HG03469 (cell line): ENCODE results near the gene COX20.
"Not testable (repeated sequence)": the region's sequence is repeated elsewhere in the genome, so short reads cannot be mapped to it uniquely, and the experiment has no call there.

Experiments
- ATAC-seq: cut with Tn5 transposase; IDR thresholded peaks from one replicate; pipeline ENCODE4 v1.9.1; 2021; ENCODE audit warnings: mild to moderate bottlenecking, moderate library complexity, moderate number of reproducible peaks; ENCODE audit not compliant: unreplicated experiment

The COX20 gene

GRCh38 chr1:244821134-244821533 lies 14.3 kb upstream of the COX20 start:
- no peak for ATAC-seq

GRCh38 chr1:244822878-244823277 lies 12.6 kb upstream of the COX20 start:
- ATAC-seq, result no peak

GRCh38 chr1:244826712-244827111 lies 8.7 kb upstream of the COX20 start:
- ATAC-seq, result no peak

- ATAC-seq, result no peak
Measured at GRCh38 chr1:244830639-244831038, 4.8 kb upstream of the COX20 start.

- not testable (repeated sequence) for ATAC-seq
Measured at GRCh38 chr1:244833260-244833659, 2.2 kb upstream of the COX20 start.

- ATAC-seq, result no peak
Measured at GRCh38 chr1:244833734-244834542, 1.5 kb upstream of the COX20 start.

- peak; percentile 52 for ATAC-seq
Measured at GRCh38 chr1:244834543-244835275, 749 bp upstream of the COX20 start.

GRCh38 chr1:244836135-244836521 lies 670 bp downstream of the COX20 start:
- no peak for ATAC-seq

- no peak for ATAC-seq
Measured at GRCh38 chr1:244836584-244836983, 1.1 kb downstream of the COX20 start.

GRCh38 chr1:244837597-244838258 lies 2.3 kb downstream of the COX20 start:
- ATAC-seq, result no peak

- no peak for ATAC-seq
Measured at GRCh38 chr1:244839656-244840055, 4.2 kb downstream of the COX20 start.

GRCh38 chr1:244840219-244840794 lies 4.8 kb downstream of the COX20 start:
- no peak for ATAC-seq

- ATAC-seq, result no peak
Measured at GRCh38 chr1:244841273-244841927, 5.9 kb downstream of the COX20 start.

- no peak for ATAC-seq
Measured at GRCh38 chr1:244843148-244843978, 7.9 kb downstream of the COX20 start.

- ATAC-seq, result no peak
Measured at GRCh38 chr1:244844155-244845121, 9.0 kb downstream of the COX20 start.

GRCh38 chr1:244846653-244847052 lies 11.2 kb downstream of the COX20 start:
- no peak for ATAC-seq

- ATAC-seq, result no peak
Measured at GRCh38 chr1:244849189-244849866, 13.9 kb downstream of the COX20 start.
